ENCODE results near the gene PSD2.

The PSD2 gene

GRCh38 chr5:139835656-139836055 lies 40.0 kb downstream of the PSD2 start:
- no peak for DNase-seq (ENCODE audit: low read depth in 2 of 3, low spot score in 2 of 3)

- DNase-seq (ENCODE audit: low read depth in 2 of 3, low spot score in 2 of 3) = no peak
Measured at GRCh38 chr5:139836469-139837208, 41.0 kb downstream of the PSD2 start.

GRCh38 chr5:139837711-139838380 lies 42.2 kb downstream of the PSD2 start:
- no peak for DNase-seq (ENCODE audit: low read depth in 2 of 3, low spot score in 2 of 3)

GRCh38 chr5:139838381-139839197 lies 43.0 kb downstream of the PSD2 start:
- no peak for DNase-seq (ENCODE audit: low read depth in 2 of 3, low spot score in 2 of 3)

GRCh38 chr5:139839232-139839815 lies 43.7 kb downstream of the PSD2 start:
- DNase-seq (ENCODE audit: low read depth in 2 of 3, low spot score in 2 of 3) = no peak

GRCh38 chr5:139839918-139840317 lies 44.3 kb downstream of the PSD2 start:
- DNase-seq (ENCODE audit: low read depth in 2 of 3, low spot score in 2 of 3) = no peak

- DNase-seq (ENCODE audit: low read depth in 2 of 3, low spot score in 2 of 3) = no peak
Measured at GRCh38 chr5:139841549-139841948, 45.9 kb downstream of the PSD2 start.

- no peak for DNase-seq (ENCODE audit: low read depth in 2 of 3, low spot score in 2 of 3)
Measured at GRCh38 chr5:139842321-139842720, 46.7 kb downstream of the PSD2 start.

GRCh38 chr5:139843991-139844390 lies 48.4 kb downstream of the PSD2 start:
- no peak for DNase-seq (ENCODE audit: low read depth in 2 of 3, low spot score in 2 of 3)

- peak; percentile 48 to 60 (median 55) for DNase-seq (ENCODE audit: low read depth in 2 of 3, low spot score in 2 of 3)
Measured at GRCh38 chr5:139844472-139845145, 49.0 kb downstream of the PSD2 start.

GRCh38 chr5:139845846-139846681 lies 50.5 kb downstream of the PSD2 start:
- DNase-seq (ENCODE audit: low read depth in 2 of 3, low spot score in 2 of 3) = no peak

- DNase-seq (ENCODE audit: low read depth in 2 of 3, low spot score in 2 of 3) = no peak
Measured at GRCh38 chr5:139847091-139847490, 51.5 kb downstream of the PSD2 start.

- DNase-seq (ENCODE audit: low read depth in 2 of 3, low spot score in 2 of 3) = peak; percentile 32 to 57 (median 45)
Measured at GRCh38 chr5:139847790-139848507, 52.3 kb downstream of the PSD2 start.

- DNase-seq (ENCODE audit: low read depth in 2 of 3, low spot score in 2 of 3) = no peak
Measured at GRCh38 chr5:139848508-139849100, 53.0 kb downstream of the PSD2 start.

- no peak for DNase-seq (ENCODE audit: low read depth in 2 of 3, low spot score in 2 of 3)
Measured at GRCh38 chr5:139849501-139849900, 53.9 kb downstream of the PSD2 start.

- no peak for DNase-seq (ENCODE audit: low read depth in 2 of 3, low spot score in 2 of 3)
Measured at GRCh38 chr5:139849942-139850341, 54.3 kb downstream of the PSD2 start.

- no peak for DNase-seq (ENCODE audit: low read depth in 2 of 3, low spot score in 2 of 3)
Measured at GRCh38 chr5:139850423-139851016, 54.9 kb downstream of the PSD2 start.

GRCh38 chr5:139851558-139851957 lies 56.0 kb downstream of the PSD2 start:
- DNase-seq (ENCODE audit: low read depth in 2 of 3, low spot score in 2 of 3) = no peak

- DNase-seq (ENCODE audit: low read depth in 2 of 3, low spot score in 2 of 3) = no peak
Measured at GRCh38 chr5:139852696-139853095, 57.1 kb downstream of the PSD2 start.
